ENCODE measurements around the gene SPOCD1.

- TF ChIP-seq CTCF (IDR thresholded peaks at IDR 0.05), result no peak
- TF ChIP-seq POLR2A (IDR thresholded peaks at IDR 0.05), result no peak
These were observed 52.0 kb downstream of the SPOCD1 start for GRCh38 chr1:31763671-31764311.
